Measurements from ENCODE around the gene ZSWIM8. TPM values are rescaled to one million over a fixed set of nuclear protein-coding genes. Genes with fewer than 3 reads are reported as not detected.

Gene ZSWIM8
- total RNA-seq, 2 experiments from 2014 or later, result 66.4 to 70.7 TPM

DNA sequence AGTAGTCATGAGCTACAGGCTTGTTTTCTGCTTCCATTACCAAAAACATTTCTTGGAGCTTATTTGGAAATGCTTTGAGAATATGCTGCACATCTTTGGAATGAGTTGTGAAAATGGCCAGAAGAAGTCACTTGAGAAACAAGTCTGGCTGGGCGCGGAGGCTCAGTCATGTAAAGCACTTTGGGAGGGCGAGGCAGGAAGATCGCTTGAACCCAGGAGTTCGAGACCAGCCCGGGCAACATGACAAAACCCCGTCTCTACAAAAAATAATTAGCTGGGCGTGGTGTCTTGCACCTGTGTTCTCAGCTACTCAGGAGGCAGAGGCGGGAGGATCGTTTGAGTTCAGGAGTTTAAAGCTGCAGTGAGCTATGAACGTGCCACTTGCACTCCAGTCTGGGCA, 4.4 kb upstream of the ZSWIM8 start:
- Histone ChIP-seq H3K9me3 (ENCODE audit: control insufficient read depth in 1 of 2, insufficient read depth in 1 of 2, low read length in 2 of 2) (no peaks in the 10 kb centered on the region), H3K27me3 (ENCODE audit: control insufficient read depth in 1 of 2, insufficient read depth in 2 of 2, low read length in 2 of 2) (no peaks in the 10 kb centered on the region), H3K27ac (ENCODE audit: low read depth in 1 of 2, low read length in 2 of 2) (peak overlapping the region in 1 of 2 donors; percentile 82), H3K36me3 (ENCODE audit: insufficient read depth, low read length) (peaks cover 36% of the 10 kb centered on the region), H3K4me3 (ENCODE audit: low read length) (peak overlapping the region; percentile 88), H3K4me1 (ENCODE audit: insufficient read depth, low read length) (peaks cover 29% of the 10 kb centered on the region)
- H3K36me3 Mint-ChIP-seq (ENCODE audit: low read depth), result peaks cover 37% of the 10 kb centered on the region
- no peaks in the 10 kb centered on the region for H3K27me3 Mint-ChIP-seq
- H3K27ac Mint-ChIP-seq, result peak overlapping the region; percentile 94
- peaks cover 59% of the 10 kb centered on the region for H3K4me1 Mint-ChIP-seq (ENCODE audit: low read depth)
- ChIA-PET CTCF (interaction anchor here (0.5 to 1.7 kb wide), 4 partner anchors 8 to 137 kb away, joined by 3 to 10 read pairs (median 6); a partner anchor contains a TSS), POLR2A (interaction anchor here (1.0 to 10.2 kb wide), 7 partner anchors 11 to 369 kb away, joined by 3 to 244 read pairs (median 6); partner anchors contain the start of genes AP3M1, CAMK2G and NDST2)
- no peak for ATAC-seq (ENCODE audit: poor library complexity)
- no peak for DNase-seq
- intact Hi-C loops (cut with DNase I, micrococcal nuclease), result loop anchor here in 1 of 2 experiments (5.0 to 10.0 kb wide), 3 partner anchors 286 to 1564 kb away; partner anchors contain the start of genes ADK, ANAPC16, AP3M1 and ASCC1
- TF ChIP-seq, protein P1, sequence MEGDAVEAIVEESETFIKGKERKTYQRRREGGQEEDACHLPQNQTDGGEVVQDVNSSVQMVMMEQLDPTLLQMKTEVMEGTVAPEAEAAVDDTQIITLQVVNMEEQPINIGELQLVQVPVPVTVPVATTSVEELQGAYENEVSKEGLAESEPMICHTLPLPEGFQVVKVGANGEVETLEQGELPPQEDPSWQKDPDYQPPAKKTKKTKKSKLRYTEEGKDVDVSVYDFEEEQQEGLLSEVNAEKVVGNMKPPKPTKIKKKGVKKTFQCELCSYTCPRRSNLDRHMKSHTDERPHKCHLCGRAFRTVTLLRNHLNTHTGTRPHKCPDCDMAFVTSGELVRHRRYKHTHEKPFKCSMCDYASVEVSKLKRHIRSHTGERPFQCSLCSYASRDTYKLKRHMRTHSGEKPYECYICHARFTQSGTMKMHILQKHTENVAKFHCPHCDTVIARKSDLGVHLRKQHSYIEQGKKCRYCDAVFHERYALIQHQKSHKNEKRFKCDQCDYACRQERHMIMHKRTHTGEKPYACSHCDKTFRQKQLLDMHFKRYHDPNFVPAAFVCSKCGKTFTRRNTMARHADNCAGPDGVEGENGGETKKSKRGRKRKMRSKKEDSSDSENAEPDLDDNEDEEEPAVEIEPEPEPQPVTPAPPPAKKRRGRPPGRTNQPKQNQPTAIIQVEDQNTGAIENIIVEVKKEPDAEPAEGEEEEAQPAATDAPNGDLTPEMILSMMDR (IDR thresholded peaks at IDR 0.05), result no peak
- H3K9me3 Mint-ChIP-seq, result no peaks in the 10 kb centered on the region
- peak overlapping the region; percentile 100 for H3K4me3 Mint-ChIP-seq

DNA sequence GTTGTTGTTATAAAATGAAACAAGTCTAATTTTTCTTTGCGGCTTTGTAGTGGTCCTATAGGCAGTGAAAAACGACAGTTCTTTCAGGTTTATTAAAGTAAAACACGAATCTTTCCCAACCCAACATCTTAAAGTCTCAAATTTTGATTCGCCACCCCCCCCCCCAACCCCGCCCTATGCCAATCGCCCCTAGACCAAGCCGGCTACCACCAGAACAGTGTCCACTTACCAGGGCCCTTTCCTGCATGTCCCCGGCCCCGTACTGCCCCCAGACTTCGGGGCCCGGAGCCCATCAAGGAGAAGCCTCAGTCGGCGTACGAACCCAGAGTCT, 3.9 kb upstream of the ZSWIM8 start:
- H3K27ac ChIP-seq (ENCODE audit: low read depth in 1 of 2, low read length in 2 of 2), result peak overlapping the region; percentile 76 to 82
- intact Hi-C loops (cut with DNase I, micrococcal nuclease), result loop anchor here in 1 of 2 experiments (5.0 to 10.0 kb wide), 3 partner anchors 287 to 1564 kb away; partner anchors contain the start of genes ADK, ANAPC16, AP3M1 and ASCC1
- peaks cover 41% of the 10 kb centered on the region for H3K36me3 Mint-ChIP-seq (ENCODE audit: low read depth)
- ChIA-PET CTCF (interaction anchor here (1.6 to 1.7 kb wide), 3 partner anchors 9 to 98 kb away, joined by 5 to 10 read pairs (median 8); a partner anchor contains a TSS), POLR2A (interaction anchor here (0.9 to 10.2 kb wide), 15 partner anchors 11 to 369 kb away, joined by 3 to 244 read pairs (median 4); partner anchors contain the start of genes AP3M1, CAMK2G, NDST2 and PPP3CB)
- H3K27me3 ChIP-seq (ENCODE audit: control insufficient read depth in 1 of 2, insufficient read depth in 2 of 2, low read length in 2 of 2), result no peaks in the 10 kb centered on the region
- H3K27me3 Mint-ChIP-seq, result no peaks in the 10 kb centered on the region
- H3K27ac Mint-ChIP-seq, result peak overlapping the region; percentile 94
- peaks cover 64% of the 10 kb centered on the region for H3K4me1 Mint-ChIP-seq (ENCODE audit: low read depth)
- peak overlapping the region; percentile 88 for H3K4me3 ChIP-seq (ENCODE audit: low read length)
- TF ChIP-seq, protein P1 (IDR thresholded peaks at IDR 0.05), result no peak
- no peaks in the 10 kb centered on the region for H3K9me3 Mint-ChIP-seq
- H3K9me3 ChIP-seq (ENCODE audit: control insufficient read depth in 1 of 2, insufficient read depth in 1 of 2, low read length in 2 of 2), result no peaks in the 10 kb centered on the region
- H3K4me1 ChIP-seq (ENCODE audit: insufficient read depth, low read length), result peaks cover 31% of the 10 kb centered on the region
- peak overlapping the region; percentile 100 for H3K4me3 Mint-ChIP-seq
- ATAC-seq (ENCODE audit: poor library complexity), result no peak
- no peak for DNase-seq
- H3K36me3 ChIP-seq (ENCODE audit: insufficient read depth, low read length), result peaks cover 31% of the 10 kb centered on the region

DNA sequence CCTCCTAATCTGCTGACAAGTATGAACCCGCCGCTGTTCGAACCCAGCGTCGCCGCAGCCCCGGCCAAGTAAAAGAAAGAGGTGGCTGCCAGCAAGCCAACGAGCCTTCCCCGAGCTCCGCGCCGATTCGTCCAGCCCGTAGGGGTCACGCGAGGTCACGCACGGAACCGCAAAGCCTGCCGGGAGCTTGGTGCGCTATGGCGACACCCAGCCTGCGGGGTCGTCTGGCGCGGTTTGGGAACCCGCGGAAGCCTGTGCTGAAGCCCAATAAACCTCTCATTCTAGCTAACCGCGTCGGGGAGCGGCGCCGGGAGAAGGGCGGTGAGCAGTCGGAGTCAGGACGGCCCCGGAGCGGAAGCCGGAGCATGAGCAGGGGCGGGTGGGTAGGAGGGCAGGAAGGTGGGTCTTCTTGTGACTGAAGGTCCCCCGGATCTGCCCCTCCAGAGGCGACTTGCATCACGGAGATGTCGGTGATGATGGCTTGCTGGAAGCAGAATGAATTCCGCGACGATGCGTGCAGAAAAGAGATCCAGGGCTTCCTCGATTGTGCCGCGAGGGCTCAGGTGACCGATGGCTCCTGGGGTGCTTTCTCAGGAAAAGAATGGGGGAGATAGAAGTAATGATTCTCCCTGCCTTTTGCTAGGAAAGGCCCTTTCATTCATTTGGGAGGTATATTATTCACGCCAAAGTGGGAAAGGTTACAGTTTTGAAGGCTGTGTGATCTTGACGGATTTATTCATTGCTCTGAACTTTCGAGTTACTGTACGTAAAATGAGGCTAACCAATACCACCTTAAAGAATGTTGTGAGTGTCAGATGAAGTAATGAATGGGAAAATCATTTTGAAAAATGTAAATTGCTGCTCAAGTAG, 3.3 kb upstream of the ZSWIM8 start, which contains the start of gene CHCHD1:
TSS of gene CHCHD1 (plus strand) at position 170 of the 870 bp plus-strand sequence. CDS start at position 198, 28 bp downstream.
- peaks cover 39% of the 10 kb centered on the region for H3K36me3 Mint-ChIP-seq (ENCODE audit: low read depth)
- Histone ChIP-seq H3K27ac (ENCODE audit: low read depth in 1 of 2, low read length in 2 of 2) (peak within 1 kb of the TSS; percentile 76 to 82), H3K4me3 (ENCODE audit: low read length) (peak within 1 kb of the TSS; percentile 88), H3K4me1 (ENCODE audit: insufficient read depth, low read length) (peaks cover 37% of the 10 kb centered on the region), H3K9me3 (ENCODE audit: control insufficient read depth in 1 of 2, insufficient read depth in 1 of 2, low read length in 2 of 2) (no peaks in the 10 kb centered on the region), H3K27me3 (ENCODE audit: control insufficient read depth in 1 of 2, insufficient read depth in 2 of 2, low read length in 2 of 2) (no peaks in the 10 kb centered on the region), H3K36me3 (ENCODE audit: insufficient read depth, low read length) (peaks cover 27% of the 10 kb centered on the region)
- H3K9me3 Mint-ChIP-seq, result no peaks in the 10 kb centered on the region
- intact Hi-C loops (cut with DNase I, micrococcal nuclease), result loop anchor here (1.0 to 10.0 kb wide), 4 partner anchors 38 to 1565 kb away; partner anchors contain the start of genes ADK (in 1 of the 2), ANAPC16 (in 1 of the 2), AP3M1 (in 1 of the 2) and ASCC1 (in 1 of the 2)
- ATAC-seq (ENCODE audit: poor library complexity), result peak; percentile 68
- H3K4me3 Mint-ChIP-seq, result peak within 1 kb of the TSS; percentile 100
- H3K27me3 Mint-ChIP-seq, result no peaks in the 10 kb centered on the region
- CTCF ChIA-PET, result interaction anchor here (1.6 to 2.4 kb wide), 5 partner anchors 9 to 98 kb away, joined by 4 to 10 read pairs (median 8); a partner anchor contains a TSS
- TF ChIP-seq, protein P1 (IDR thresholded peaks at IDR 0.05), result no peak
- H3K4me1 Mint-ChIP-seq (ENCODE audit: low read depth), result peaks cover 65% of the 10 kb centered on the region
- DNase-seq, result peak; percentile 80 to 94 (median 89)
- peak within 1 kb of the TSS; percentile 94 for H3K27ac Mint-ChIP-seq
- POLR2A ChIA-PET, result interaction anchor here (0.9 to 10.2 kb wide), 14 partner anchors 12 to 368 kb away, joined by 3 to 244 read pairs (median 4); partner anchors contain the start of genes AP3M1, CAMK2G, NDST2 and PPP3CB
